ENCODE results near the gene DCD.

DCD gene

DNA sequence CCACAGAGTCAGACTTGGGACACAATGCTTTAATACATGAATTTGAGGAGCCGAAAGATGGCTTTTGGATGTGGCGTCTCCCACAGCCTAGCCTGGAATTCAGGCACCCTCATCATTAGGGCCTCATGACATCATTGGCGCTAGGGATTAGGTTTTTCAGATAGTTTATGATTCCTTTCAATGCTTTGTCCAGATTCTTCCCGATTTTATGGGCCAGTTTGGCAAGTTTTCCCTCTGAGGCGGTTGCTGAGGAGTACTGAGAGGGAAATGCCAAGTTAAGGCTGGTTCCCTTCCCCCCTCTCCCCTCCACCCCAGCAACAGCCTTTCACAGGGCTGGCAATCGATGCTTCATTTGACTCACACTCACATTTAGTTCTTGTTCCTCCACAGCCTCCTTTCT lies 40.0 kb downstream of the DCD start:
- Histone ChIP-seq H3K9me3 (ENCODE audit: insufficient read depth, low read depth, low read length) (no peaks in the 10 kb centered on the region), H3K9ac (ENCODE audit: low read depth, low read length) (no peak overlapping the region), H3K4me3 (ENCODE audit: low read length) (no peak overlapping the region), H3K27ac (ENCODE audit: low read depth, low read length) (no peak overlapping the region), H3K4me1 (ENCODE audit: insufficient read depth, low read length) (no peaks in the 10 kb centered on the region), H3K36me3 (ENCODE audit: insufficient read depth, low read length) (no peaks in the 10 kb centered on the region), H3K27me3 (ENCODE audit: insufficient read depth, low read length) (peaks cover 45% of the 10 kb centered on the region)
- 79% methylated on average over 6 of the region's 6 CpGs for WGBS

DNA sequence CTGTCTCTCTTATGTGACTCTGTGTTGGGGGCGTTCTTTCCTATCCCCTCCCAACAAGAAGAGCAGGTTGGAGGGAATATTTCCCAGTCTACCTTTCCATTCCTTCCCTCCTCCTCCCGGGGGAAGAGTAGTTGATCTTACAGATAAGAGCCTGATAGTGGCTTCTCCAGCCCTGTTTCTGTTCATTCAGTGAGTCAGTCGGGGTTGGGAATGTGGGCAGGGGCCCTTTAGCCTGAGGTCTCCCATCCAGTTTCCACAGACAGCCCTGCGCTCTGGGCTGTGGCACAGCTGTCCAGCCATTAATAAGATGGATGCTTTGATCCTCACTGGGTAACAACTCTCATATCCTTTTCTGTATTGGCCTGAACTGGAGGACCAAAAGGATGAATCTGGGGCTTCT lies 41.6 kb downstream of the DCD start:
- Histone ChIP-seq H3K9ac (ENCODE audit: low read depth, low read length) (no peak overlapping the region), H3K4me1 (ENCODE audit: insufficient read depth, low read length) (no peaks in the 10 kb centered on the region), H3K27me3 (ENCODE audit: insufficient read depth, low read length) (peaks cover 30% of the 10 kb centered on the region), H3K36me3 (ENCODE audit: insufficient read depth, low read length) (no peaks in the 10 kb centered on the region), H3K27ac (ENCODE audit: low read depth, low read length) (no peak overlapping the region), H3K9me3 (ENCODE audit: insufficient read depth, low read depth, low read length) (no peaks in the 10 kb centered on the region), H3K4me3 (ENCODE audit: low read length) (no peak overlapping the region)
- WGBS = 59% methylated on average over 2 of the region's 4 CpGs

DNA sequence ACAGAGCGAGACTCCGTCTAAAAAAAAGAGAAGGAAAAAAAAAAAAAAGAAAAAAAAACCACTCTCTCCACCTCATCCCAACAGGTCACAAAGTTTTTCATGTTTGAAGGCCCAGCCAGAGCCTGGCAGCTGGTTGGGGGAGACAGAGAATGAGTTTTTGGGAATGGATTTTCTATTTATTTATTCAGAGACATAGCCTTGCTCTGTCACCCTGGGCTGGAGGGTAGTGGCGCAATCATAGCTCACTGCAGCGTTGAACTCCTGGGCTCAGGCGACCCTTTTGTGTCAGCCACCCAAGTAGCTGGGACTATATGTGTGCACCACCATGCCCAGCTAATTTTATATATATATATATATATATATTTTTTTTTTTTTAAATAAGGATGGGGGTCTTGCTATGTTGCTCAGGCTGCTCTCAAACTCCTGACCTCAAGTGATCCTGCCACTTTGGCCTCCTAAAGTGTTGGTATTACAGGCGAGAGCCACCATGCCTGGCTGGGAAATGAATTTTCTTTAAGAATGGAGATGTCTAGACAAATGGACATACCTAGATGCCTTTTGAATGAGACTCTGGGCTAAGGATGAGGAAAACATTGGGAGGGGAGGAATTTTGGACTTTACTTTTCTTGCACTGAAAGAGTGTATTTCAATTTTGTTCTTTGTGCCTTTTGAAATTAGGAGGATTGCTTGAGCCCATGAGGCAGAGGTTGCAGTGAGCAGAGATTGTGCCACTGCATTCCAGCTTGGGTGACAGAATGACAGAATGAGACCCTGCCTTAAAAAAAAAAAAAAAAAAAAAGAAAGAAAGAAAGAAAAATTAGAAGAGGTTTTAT lies 42.8 kb downstream of the DCD start:
- no peaks in the 10 kb centered on the region for H3K36me3 ChIP-seq (ENCODE audit: insufficient read depth, low read length)
- H3K27me3 ChIP-seq (ENCODE audit: insufficient read depth, low read length) = peaks cover 18% of the 10 kb centered on the region
- H3K4me3 ChIP-seq (ENCODE audit: low read length) = no peak overlapping the region
- H3K27ac ChIP-seq (ENCODE audit: low read depth, low read length) = no peak overlapping the region
- no peaks in the 10 kb centered on the region for H3K9me3 ChIP-seq (ENCODE audit: insufficient read depth, low read depth, low read length)
- 95% methylated on average over 6 of the region's 6 CpGs for WGBS
- no peaks in the 10 kb centered on the region for H3K4me1 ChIP-seq (ENCODE audit: insufficient read depth, low read length)
- no peak overlapping the region for H3K9ac ChIP-seq (ENCODE audit: low read depth, low read length)

DNA sequence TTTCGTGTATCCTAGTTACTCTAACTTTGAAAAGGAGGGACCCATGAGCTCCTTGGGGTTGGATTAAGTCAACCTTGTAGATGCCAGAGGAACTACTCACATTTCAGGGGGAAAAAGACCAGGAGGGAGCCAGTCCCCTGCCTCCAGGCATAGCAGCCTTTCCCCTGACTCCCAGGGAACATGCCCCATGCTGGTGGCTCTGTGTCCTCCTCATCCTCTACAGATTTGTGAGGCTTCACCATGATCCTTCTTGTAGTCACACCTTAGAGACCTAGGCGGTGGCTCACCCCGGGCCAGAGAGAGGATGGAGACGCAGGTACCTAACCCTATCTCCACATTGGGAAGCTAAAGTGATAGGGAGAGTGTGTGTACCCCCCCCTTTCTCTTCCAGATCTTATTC lies 43.7 kb downstream of the DCD start:
- H3K9ac ChIP-seq (ENCODE audit: low read depth, low read length) = no peak overlapping the region
- no peaks in the 10 kb centered on the region for H3K4me1 ChIP-seq (ENCODE audit: insufficient read depth, low read length)
- H3K27ac ChIP-seq (ENCODE audit: low read depth, low read length) = no peak overlapping the region
- H3K9me3 ChIP-seq (ENCODE audit: insufficient read depth, low read depth, low read length) = no peaks in the 10 kb centered on the region
- no peaks in the 10 kb centered on the region for H3K36me3 ChIP-seq (ENCODE audit: insufficient read depth, low read length)
- H3K4me3 ChIP-seq (ENCODE audit: low read length) = no peak overlapping the region
- H3K27me3 ChIP-seq (ENCODE audit: insufficient read depth, low read length) = peaks cover 9% of the 10 kb centered on the region
- WGBS = 93% methylated on average over 3 of the region's 4 CpGs

DNA sequence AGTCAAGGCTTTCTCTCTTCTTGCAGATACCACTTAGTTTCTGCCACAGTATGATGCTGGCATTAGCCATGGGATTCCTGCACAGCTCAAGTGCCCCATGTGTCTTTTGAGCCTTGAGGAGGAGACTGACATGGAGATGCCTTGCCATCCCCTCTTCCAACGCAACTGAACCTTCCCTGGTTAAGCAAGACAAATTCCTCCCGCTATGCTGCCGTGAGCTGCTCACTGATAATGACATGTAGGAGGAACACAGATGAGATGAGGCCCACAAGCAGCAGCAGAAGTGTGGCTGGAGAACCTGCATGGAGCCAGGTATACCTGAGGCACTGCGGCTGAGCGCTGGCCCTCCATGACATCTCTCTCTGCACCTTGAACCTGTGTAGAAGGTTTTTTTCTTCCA lies 44.3 kb downstream of the DCD start:
- Histone ChIP-seq H3K27ac (ENCODE audit: low read depth, low read length) (no peak overlapping the region), H3K4me1 (ENCODE audit: insufficient read depth, low read length) (no peaks in the 10 kb centered on the region), H3K36me3 (ENCODE audit: insufficient read depth, low read length) (no peaks in the 10 kb centered on the region), H3K9ac (ENCODE audit: low read depth, low read length) (no peak overlapping the region), H3K27me3 (ENCODE audit: insufficient read depth, low read length) (peaks cover 4% of the 10 kb centered on the region), H3K9me3 (ENCODE audit: insufficient read depth, low read depth, low read length) (no peaks in the 10 kb centered on the region), H3K4me3 (ENCODE audit: low read length) (no peak overlapping the region)
- WGBS = 90% methylated on average over 5 of the region's 5 CpGs

DNA sequence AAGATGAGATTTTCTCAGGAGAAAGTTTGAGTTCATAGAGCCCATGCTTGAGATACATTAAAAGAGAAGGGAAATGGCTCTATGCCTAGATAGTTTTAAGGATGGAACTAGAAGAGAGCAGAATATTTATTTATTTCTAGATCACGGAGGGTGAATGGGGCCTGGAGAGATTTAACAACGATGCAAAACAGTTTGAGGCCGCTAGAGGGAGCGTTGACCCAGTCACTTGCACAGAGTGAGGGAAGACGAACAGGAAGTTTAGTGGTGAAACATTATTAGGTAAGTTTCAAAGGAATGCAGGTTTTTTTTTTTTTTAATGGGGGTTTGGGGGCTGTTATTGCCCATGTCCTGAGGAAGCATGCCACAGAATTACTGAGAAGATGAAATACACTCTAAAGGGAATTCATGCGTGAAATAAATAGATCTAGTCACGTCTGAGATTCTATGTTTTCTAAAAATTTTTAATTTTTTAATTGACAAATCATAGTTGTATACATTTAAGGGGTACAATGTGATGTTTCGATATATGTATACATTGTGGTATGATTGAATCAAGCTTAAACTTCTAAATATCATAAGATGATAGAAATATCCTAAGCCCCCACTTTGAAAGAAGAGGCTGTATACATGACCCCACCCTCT lies 44.9 kb downstream of the DCD start:
- WGBS = 26% methylated on average over 6 of the region's 8 CpGs
- Histone ChIP-seq H3K9ac (ENCODE audit: low read depth, low read length) (no peak overlapping the region), H3K27me3 (ENCODE audit: insufficient read depth, low read length) (no peaks in the 10 kb centered on the region; the same call in 1 of the 2 replicates), H3K4me1 (ENCODE audit: insufficient read depth, low read length) (no peaks in the 10 kb centered on the region), H3K9me3 (ENCODE audit: insufficient read depth, low read depth, low read length) (no peaks in the 10 kb centered on the region), H3K4me3 (ENCODE audit: low read length) (no peak overlapping the region), H3K36me3 (ENCODE audit: insufficient read depth, low read length) (no peaks in the 10 kb centered on the region), H3K27ac (ENCODE audit: low read depth, low read length) (no peak overlapping the region)

DNA sequence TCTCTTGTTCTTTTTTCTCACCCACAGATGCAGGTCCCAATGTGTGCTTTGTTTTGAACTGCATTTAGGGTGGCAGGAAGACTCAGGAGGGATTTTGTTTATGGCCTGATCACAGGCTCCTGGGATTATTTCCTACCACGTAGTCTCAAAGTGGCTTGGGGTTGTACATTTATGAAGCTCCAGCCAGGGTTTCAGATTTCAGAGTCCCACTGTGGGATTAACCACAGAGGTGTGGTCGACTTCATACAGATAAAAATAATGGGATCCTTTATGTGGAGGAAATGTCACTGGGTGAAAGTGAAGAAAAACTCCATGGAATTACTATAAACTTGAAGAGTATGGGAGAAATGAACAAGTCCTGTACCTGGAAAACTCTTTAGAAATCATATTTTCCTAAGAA lies 45.5 kb downstream of the DCD start:
- Histone ChIP-seq H3K27me3 (ENCODE audit: insufficient read depth, low read length) (no peaks in the 10 kb centered on the region; the same call in 1 of the 2 replicates), H3K4me3 (ENCODE audit: low read length) (no peak overlapping the region), H3K9ac (ENCODE audit: low read depth, low read length) (no peak overlapping the region), H3K36me3 (ENCODE audit: insufficient read depth, low read length) (no peaks in the 10 kb centered on the region), H3K27ac (ENCODE audit: low read depth, low read length) (no peak overlapping the region), H3K4me1 (ENCODE audit: insufficient read depth, low read length) (no peaks in the 10 kb centered on the region), H3K9me3 (ENCODE audit: insufficient read depth, low read depth, low read length) (no peaks in the 10 kb centered on the region)
- WGBS = 65% methylated on average over 2 of the region's 2 CpGs

DNA sequence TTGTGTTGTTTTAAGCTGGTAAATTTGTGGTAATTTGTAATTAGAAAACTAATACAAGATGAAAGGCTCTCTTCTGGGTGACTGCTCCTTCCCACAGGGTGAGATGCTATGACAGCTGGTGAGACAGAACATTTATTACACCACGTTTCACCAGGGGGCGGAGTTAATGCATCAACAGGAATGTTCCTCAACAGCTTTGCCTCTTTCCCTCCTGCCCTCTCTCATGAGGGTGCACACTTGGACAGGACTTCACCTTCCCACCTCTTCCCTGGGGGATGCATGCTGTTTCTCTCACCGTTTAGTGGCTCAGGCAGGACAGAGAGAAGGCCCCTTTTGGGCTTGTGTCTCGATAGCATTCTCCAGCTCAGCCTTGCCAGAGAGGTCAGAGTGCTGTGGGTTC lies 46.3 kb downstream of the DCD start:
- no peaks in the 10 kb centered on the region for H3K4me1 ChIP-seq (ENCODE audit: insufficient read depth, low read length)

DNA sequence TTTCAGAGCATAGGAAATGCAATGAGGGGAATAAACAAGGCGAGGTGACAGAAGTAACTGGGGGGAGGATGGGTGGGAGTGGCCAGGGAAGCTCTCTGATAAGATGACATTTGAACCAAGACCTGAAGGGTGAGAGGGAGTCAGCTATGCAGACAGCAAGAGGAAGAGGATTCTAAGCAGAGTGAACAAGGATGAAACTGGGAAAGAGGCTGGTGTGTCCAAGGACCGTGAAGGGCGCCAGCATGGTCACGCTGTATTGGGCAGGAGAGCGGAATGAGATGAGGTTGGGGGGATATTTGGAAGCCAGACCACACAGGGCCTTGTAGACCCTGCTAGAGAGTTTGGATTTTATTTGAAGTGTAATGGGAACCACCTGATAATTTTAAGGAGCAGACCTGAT lies 49.2 kb downstream of the DCD start:
- no peak overlapping the region for H3K9ac ChIP-seq (ENCODE audit: low read depth, low read length)
- no peak overlapping the region for H3K4me3 ChIP-seq (ENCODE audit: low read length)
- no peak overlapping the region for H3K27ac ChIP-seq (ENCODE audit: low read depth, low read length)
- 87% methylated on average over 5 of the region's 5 CpGs for WGBS
- H3K4me1 ChIP-seq (ENCODE audit: insufficient read depth, low read length) = no peaks in the 10 kb centered on the region
- no peaks in the 10 kb centered on the region for H3K36me3 ChIP-seq (ENCODE audit: insufficient read depth, low read length)
- peaks cover 17% of the 10 kb centered on the region; the same call in 1 of the 2 replicates for H3K27me3 ChIP-seq (ENCODE audit: insufficient read depth, low read length)
- no peaks in the 10 kb centered on the region for H3K9me3 ChIP-seq (ENCODE audit: insufficient read depth, low read depth, low read length)

More for the DNA sequence above, 46.3 kb downstream of the DCD start:
- Histone ChIP-seq H3K27me3 (ENCODE audit: insufficient read depth, low read length) (no peaks in the 10 kb centered on the region), H3K4me3 (ENCODE audit: low read length) (no peak overlapping the region), H3K27ac (ENCODE audit: low read depth, low read length) (no peak overlapping the region), H3K9ac (ENCODE audit: low read depth, low read length) (no peak overlapping the region), H3K9me3 (ENCODE audit: insufficient read depth, low read depth, low read length) (no peaks in the 10 kb centered on the region), H3K36me3 (ENCODE audit: insufficient read depth, low read length) (no peaks in the 10 kb centered on the region)
- 68% methylated on average over 4 of the region's 4 CpGs for WGBS

DNA sequence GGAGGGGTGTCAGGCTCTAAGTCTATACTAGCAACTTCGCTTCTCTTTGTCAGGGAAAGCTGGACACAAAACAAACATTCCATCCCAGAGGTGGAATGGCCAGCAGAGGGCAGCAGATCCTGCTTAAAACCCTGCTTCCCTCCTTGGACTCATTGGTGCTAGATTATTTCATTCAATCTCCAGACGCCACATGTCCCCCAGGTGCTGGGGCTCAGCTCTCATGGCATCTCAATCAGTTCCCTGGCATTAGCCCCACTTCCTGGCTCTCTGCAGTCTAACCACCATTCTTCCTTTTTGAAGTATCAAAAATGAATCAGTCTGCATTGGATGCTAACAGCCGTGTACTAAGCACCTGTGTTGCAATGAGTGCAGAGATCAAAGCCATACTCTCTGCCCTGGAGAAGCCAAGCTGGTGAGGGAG lies 51.6 kb downstream of the DCD start:
- Histone ChIP-seq H3K27me3 (ENCODE audit: insufficient read depth, low read length) (peaks cover 40% of the 10 kb centered on the region), H3K4me3 (ENCODE audit: low read length) (no peak overlapping the region), H3K27ac (ENCODE audit: low read depth, low read length) (no peak overlapping the region), H3K36me3 (ENCODE audit: insufficient read depth, low read length) (no peaks in the 10 kb centered on the region), H3K9ac (ENCODE audit: low read depth, low read length) (no peak overlapping the region), H3K9me3 (ENCODE audit: insufficient read depth, low read depth, low read length) (no peaks in the 10 kb centered on the region), H3K4me1 (ENCODE audit: insufficient read depth, low read length) (no peaks in the 10 kb centered on the region; the same call in 1 of the 2 replicates)
- 45% methylated on average over 3 of the region's 3 CpGs for WGBS

DNA sequence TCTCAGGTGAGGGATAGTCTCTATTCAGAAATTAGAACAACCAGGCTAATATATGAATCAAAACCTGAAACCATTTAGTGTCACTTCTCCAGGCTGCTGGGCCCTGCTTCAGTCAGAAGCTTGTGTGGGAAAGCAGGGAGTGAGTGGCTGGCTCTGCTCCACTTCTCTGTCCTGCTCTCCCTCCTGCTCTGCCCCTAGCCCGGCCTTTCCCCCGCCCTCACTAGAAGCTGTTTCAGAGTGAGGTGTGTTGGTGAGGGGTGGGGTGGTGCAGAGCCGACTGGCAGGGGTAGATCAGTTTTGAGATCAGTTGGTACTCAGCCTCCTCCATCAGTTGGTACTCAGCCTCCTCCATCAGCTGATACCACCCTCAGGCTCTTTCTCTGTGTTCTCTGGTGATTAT lies 52.7 kb downstream of the DCD start:
- 100% methylated on average over 1 of the region's 3 CpGs for WGBS
- Histone ChIP-seq H3K4me3 (ENCODE audit: low read length) (no peak overlapping the region), H3K27me3 (ENCODE audit: insufficient read depth, low read length) (peaks cover 51% of the 10 kb centered on the region), H3K36me3 (ENCODE audit: insufficient read depth, low read length) (no peaks in the 10 kb centered on the region), H3K27ac (ENCODE audit: low read depth, low read length) (no peak overlapping the region), H3K9me3 (ENCODE audit: insufficient read depth, low read depth, low read length) (no peaks in the 10 kb centered on the region), H3K9ac (ENCODE audit: low read depth, low read length) (no peak overlapping the region), H3K4me1 (ENCODE audit: insufficient read depth, low read length) (peaks cover 8% of the 10 kb centered on the region)
